Activated naive CD4-positive, alpha-beta T cell (primary cell): Measurements from ENCODE around the gene SERPINA12.
"Not testable (repeated sequence)": the region's sequence is repeated elsewhere in the genome, so short reads cannot be mapped to it uniquely, and the experiment has no call there.

Source experiments
- DNase-seq, 4 experiments: peaks; one replicate each; lab custom pipeline; 2025; lab: John Stamatoyannopoulos, UW

Gene SERPINA12

GRCh38 chr14:94491511-94491910, 17.8 kb downstream of the SERPINA12 start:
- DNase-seq = no peak

- no peak for DNase-seq
Observed at GRCh38 chr14:94489336-94489735, 19.9 kb downstream of the SERPINA12 start.

GRCh38 chr14:94486883-94487282, 22.4 kb downstream of the SERPINA12 start:
- no peak for DNase-seq

DNA sequence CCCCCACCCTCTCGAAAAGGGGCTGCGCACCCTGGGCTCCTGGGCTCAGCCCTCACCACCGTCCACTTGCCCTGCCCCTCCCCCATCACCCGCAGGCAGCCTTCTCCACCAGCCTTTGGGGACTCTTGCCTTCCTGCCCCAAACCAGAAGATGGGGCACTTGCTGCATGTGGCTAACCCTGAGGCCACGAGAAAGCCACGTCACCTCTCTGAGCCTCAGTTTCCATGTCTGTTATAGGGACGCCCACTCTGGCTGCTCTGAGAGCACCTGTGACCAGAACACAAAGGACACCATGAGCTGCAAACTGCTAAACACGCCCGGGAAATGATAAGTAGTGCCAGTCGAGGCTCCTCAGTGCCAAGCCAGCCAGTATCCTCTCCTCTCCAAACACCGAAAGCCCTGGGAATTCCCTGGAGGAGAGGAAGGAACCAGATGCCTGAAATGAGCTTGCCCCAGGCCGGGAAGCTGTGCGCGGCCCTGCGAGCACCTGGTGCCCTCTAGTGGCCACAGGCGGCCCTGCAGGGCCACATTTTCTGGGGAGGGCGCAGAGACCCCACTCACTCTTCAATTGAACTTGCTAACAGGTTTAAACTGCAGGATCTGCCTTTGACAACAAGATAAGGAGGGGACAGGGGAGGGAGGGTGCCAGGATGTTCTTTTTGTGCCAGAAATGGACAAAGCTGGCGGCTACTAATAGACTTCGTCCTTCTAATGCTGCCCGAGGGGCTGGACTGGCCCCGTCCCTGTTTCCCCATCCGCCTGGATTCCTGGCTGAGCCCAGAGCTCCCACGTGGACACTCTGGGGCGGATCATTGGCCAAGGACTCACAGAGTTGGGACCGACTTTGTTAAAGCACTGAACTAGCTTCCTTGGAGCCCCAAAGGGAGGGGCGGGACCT, 23.1 kb downstream of the SERPINA12 start:
- peak in 3 of 4 experiments; percentile 0 to 14 (median 3) for DNase-seq

- DNase-seq = no peak
Observed at GRCh38 chr14:94484481-94484880, 24.8 kb downstream of the SERPINA12 start.

- no peak for DNase-seq
Observed at GRCh38 chr14:94483729-94484275, 25.5 kb downstream of the SERPINA12 start.

DNA sequence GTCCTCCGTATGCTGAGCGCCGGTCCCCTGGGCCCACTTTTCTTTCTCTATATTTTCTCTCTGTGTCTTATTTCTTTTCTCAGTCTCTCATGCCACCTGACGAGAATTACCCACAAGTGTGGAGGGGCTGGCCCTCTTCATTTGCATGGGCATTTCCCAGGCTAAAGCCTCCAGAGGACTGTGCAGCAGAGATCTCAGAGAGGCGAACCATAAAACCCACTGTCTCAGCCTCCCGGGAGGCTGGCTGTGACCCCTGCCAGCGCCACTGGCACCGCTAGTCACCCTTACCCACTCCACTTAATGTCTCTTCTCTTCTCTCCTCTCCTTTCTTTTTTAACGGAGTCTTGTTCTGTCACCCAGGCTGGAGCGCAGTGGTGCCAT, 26.2 kb downstream of the SERPINA12 start:
- DNase-seq = no peak

GRCh38 chr14:94482132-94483070, 26.9 kb downstream of the SERPINA12 start:
- DNase-seq = not testable (repeated sequence)

DNA sequence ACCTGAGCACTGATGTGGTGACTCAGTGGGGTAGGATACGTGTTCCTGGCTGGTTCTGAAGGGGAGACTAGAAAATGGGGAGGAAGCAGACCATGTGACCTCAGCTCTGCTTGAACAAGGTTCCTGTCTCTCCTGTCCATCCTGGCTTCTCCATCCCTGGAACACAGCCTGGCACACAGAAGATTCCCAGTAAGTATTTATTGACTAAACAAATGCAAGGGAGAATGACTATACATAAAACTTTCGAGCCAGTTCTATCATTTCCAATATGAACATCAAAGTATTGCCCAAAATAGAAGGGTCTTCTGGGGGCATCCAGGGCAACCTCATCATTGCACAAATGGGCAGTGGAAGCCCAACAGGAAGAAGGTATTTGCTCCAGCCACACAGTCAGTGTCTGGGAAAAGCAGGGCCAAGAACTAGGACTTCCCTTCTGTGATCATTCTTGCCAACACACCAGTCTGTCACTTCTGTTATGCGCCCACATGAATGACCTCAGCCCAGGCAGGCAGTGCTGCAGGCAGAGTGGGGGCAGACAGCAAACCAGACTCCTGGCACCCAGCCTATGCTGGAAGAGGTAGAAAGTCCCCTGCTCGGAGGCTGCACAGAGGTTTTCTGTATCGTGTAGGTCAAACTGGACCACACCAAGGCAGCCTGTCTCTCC, 27.7 kb downstream of the SERPINA12 start:
- DNase-seq = no peak

DNA sequence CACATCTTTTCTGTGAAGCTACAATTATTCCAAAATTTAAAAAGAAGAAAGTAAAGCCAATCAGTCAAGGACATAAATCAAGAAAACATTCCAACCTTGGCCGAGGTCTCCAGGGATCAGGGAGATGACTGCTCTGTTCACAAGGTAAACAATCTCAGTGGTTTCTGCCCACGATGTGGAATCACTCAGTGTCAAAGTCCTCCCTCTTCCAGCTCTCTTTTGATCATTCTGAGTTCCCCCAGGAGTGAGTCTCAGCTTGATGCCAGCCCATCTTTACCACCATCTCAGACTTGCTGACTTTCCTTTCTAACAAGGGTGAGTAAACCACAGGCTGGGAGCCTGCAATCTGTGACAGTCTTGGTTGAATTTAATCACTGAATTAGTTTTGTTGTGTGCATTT, 28.5 kb downstream of the SERPINA12 start:
- no peak for DNase-seq

DNA sequence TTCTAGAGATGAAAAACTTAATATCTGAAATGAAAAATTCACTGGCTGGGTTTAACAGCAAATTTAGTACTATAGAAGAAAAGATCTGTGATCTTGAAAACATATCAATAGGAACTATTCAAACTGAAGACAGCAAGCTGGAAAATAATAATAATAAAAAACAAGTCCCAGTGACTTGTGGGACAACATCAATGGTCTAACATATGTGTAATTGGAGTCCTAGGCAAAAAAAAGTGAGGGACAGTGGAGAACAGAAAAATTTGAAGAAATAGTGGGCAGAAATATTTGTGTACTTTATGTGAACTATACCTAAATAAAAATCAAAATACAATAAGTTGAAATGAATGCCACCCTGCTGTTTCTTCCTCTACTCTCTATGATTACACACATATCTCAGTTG, 30.8 kb downstream of the SERPINA12 start:
- no peak for DNase-seq

- DNase-seq = no peak
Observed at GRCh38 chr14:94476023-94476422, 33.2 kb downstream of the SERPINA12 start, which contains the start of gene SERPINA9. Gene SERPINA9 (minus strand): TSS chr14:94476197. CDS start chr14:94469840, 6,357 bp downstream.

DNA sequence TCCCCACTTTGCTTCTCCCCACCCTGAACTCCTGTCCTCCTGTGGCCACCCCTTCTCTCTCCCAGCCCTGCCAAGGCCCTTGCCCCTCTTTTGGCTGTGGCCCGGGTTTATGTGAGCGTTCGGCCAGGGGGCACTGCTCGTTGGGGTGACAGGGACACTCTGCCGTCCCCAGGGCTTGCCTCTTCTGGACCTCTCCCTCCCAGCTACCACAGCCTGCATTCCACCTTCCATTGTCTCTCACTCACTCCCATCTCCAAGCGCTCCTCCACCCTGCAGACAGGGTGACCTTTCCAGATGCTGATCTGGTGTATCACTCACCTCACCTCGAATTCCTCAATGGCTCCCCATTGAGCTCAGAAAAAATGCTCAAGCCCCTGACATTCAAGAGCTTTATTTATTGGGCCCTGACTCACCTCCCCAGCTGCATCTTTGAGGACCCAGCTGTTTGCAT, 34.7 kb downstream of the SERPINA12 start:
- no peak for DNase-seq

DNA sequence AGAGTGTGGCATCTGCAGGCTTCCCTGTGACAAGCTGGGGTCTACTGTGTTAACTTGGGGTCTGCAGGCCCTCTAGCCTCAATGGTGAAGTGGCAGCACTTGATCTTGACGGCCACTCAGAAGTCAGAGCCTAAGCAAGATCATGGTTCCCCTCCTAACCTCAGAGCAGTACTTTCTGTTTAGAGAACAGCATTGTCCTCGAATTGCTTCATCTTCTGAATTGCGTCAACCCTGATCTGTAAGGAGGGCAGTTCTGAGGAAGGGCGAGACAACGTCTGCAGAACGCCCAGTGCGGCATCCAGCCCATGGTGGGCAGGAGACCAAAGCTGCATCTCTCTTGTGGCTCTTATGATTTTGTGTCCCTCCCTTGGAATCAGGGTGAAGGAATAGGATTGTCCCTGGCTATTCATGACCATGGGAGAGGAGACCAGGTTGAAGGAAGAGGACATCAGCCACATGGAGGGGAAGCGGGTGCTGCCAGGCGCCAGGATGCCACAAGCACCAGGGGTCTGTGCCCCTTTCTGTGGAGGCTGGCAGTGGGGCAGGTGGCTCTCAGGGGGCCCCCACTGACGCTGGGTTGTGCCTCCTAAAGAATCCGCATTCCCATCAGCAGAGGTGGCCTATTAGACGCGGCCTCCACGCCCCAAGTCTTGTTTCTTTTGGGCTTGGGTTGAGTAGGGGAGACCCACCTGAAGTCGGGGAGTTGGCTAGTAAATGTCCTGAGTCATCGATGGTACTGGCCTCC, 35.4 kb downstream of the SERPINA12 start:
- no peak for DNase-seq

GRCh38 chr14:94472842-94473241, 36.4 kb downstream of the SERPINA12 start:
- DNase-seq = no peak

DNA sequence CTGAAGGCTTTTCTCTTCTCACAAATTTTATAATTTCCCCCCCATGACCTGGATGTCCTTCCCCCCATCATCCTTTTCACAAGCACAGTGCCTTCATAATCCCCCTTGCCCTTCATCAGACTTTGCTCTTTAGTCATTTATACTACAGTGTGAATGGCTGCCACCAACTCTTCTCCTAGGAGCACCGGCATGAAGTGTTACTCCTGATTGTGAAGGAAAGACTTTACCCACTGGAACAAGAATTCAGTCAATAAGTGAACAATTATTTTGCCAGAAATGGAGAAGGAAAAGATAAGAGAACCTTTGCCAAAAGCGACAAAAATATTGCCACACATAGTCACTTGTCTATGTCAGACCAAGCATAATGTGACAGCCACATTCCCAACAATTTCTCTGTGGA, 38.2 kb downstream of the SERPINA12 start:
- DNase-seq = no peak

DNA sequence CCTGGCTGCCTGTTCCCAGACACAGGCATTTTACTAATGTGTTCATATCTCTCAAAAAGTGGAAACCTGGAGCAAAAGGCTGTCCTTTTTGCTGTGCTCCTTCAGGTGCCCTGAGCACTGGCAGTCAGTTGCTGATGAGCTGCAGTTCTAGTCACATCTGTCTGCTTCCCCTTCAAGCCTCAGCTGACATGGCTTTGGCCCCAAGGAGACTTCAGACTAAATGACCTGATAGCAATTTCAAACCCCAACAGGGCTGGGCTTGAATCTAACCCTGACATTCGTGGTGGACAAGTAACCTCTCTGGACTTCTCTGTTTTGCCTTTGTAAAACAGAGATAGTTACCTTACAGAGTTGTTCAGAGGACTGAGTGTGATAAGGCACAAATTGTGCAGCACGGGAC, 39.0 kb downstream of the SERPINA12 start:
- no peak for DNase-seq

DNA sequence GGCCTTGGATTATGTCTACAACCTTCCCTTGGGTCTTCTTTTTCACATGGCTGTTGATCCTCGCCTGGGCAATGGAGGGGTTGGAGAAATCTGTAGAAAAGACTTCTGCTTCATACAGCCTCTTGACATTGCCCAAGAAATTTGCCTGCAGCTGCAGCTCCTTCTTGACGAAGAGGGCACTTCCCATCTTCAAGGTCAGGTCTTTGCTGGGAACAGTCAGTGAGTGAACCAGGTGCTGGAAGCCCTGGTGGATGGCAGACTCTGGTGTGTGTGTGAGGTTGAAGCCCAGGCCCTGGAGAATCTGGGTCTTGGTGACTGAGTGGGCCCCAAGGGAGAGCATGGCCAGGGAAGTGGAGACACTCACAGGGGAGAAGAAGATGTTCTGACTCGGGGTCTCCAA, 40.0 kb downstream of the SERPINA12 start:
- DNase-seq = no peak

DNA sequence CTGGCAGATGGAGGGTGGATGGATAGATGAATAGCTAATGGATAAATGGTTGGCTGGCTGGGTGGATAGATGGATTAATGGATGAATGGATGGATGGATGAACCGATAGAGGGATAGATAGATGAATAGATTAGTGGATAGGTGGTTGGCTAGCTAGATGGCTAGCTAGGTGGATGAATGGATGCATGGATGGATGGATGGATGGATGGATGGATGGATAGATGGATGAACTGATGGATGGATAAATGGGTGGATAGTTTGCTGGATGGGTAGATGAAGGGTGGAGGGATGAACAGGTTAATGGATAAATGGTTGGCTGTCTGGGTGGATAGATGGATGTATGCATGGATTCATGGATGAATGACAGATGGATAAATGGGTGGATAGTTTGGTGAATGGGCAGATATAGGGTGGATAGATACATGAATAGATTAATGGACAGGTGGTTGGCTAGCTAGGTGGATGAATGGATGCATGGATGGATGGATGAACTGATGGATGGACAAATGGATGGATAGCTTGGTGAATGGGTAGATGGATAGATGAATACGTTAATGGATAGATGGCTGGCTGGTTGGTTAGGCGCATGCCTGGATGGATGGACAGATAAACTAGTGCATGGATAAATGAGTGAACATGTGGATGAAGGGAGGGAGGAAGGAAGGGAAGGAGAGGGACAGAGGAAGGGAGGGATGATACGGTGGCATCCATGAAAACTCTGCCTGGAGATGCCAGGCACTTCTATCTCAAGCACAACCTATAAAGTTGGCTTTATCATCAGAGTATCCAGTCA, 41.3 kb downstream of the SERPINA12 start:
- no peak for DNase-seq

DNA sequence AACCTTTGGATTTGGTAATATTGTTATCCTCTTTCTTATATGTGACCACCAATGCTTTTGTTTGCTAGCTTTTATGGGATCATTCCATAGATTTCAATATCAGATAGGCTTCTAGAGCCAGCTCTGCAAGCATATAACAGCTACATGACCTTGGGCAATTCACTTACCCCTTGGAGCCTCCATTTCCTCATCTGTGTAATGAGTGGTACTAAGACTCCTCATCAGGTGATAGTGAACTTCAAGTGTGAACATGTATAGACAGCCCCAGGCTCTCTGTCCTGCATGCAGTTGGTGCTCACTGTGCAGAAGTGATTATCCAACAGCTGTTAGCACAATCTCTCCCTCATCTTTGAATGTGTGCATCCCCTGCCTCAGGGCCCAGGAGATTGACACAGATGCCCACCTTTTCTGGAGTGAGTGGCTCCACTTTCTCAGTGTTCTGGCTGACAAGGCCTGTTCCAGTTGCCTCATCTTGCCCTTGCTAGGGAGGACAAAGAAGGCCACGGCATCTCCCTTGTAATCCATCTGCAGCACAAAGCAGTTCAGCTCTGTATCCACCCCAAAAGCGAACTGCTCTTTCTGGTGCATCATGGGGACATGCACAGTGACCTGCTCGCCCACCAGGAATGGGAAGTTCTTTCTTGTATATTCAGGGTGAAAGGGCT, 42.4 kb downstream of the SERPINA12 start:
- DNase-seq = no peak
